HG02852 (cell line): Measurements from ENCODE around the gene CLK4.
"Not testable (repeated sequence)": the region's sequence is repeated elsewhere in the genome, so short reads cannot be mapped to it uniquely, and the experiment has no call there.

ENCODE experiments used
- ATAC-seq: cut with Tn5 transposase; IDR thresholded peaks from one replicate; pipeline ENCODE4 v1.9.1; 2021; ENCODE audit warnings: mild to moderate bottlenecking, moderate library complexity; ENCODE audit not compliant: unreplicated experiment

CLK4 gene

GRCh38 chr5:178587763-178588611 is 38.9 kb downstream of the CLK4 start:
- ATAC-seq, result no peak

- no peak for ATAC-seq
These were observed 40.5 kb downstream of the CLK4 start for GRCh38 chr5:178586396-178586795.

- not testable (repeated sequence) for ATAC-seq
These were observed 41.4 kb downstream of the CLK4 start for GRCh38 chr5:178585421-178585820.

GRCh38 chr5:178583279-178583678 is 43.6 kb downstream of the CLK4 start:
- no peak for ATAC-seq

GRCh38 chr5:178582291-178582690 is 44.6 kb downstream of the CLK4 start:
- ATAC-seq, result no peak

GRCh38 chr5:178581621-178582020 is 45.2 kb downstream of the CLK4 start:
- ATAC-seq, result no peak

GRCh38 chr5:178580271-178580955 is 46.4 kb downstream of the CLK4 start:
- ATAC-seq, result no peak

- ATAC-seq, result no peak
These were observed 48.9 kb downstream of the CLK4 start for GRCh38 chr5:178577944-178578343.

- no peak for ATAC-seq
These were observed 49.4 kb downstream of the CLK4 start for GRCh38 chr5:178577376-178577839.

GRCh38 chr5:178576591-178577351 is 50.1 kb downstream of the CLK4 start:
- no peak for ATAC-seq

- ATAC-seq, result no peak
These were observed 53.6 kb downstream of the CLK4 start for GRCh38 chr5:178573216-178573615.

GRCh38 chr5:178572617-178573016 is 54.2 kb downstream of the CLK4 start:
- no peak for ATAC-seq

- ATAC-seq, result no peak
These were observed 57.4 kb downstream of the CLK4 start for GRCh38 chr5:178569485-178569884.

- ATAC-seq, result no peak
These were observed 61.9 kb downstream of the CLK4 start for GRCh38 chr5:178564811-178565550.

GRCh38 chr5:178564397-178564796 is 62.5 kb downstream of the CLK4 start:
- ATAC-seq, result no peak

- ATAC-seq, result no peak
These were observed 63.2 kb downstream of the CLK4 start for GRCh38 chr5:178563621-178564020.

- no peak for ATAC-seq
These were observed 65.0 kb downstream of the CLK4 start for GRCh38 chr5:178561746-178562264.

GRCh38 chr5:178560911-178561310 is 65.9 kb downstream of the CLK4 start:
- ATAC-seq, result no peak

GRCh38 chr5:178557416-178557815 is 69.4 kb downstream of the CLK4 start:
- ATAC-seq, result no peak

- no peak for ATAC-seq
These were observed 71.1 kb downstream of the CLK4 start for GRCh38 chr5:178555771-178556211.
